Caco-2 (cell line): ENCODE data around the gene PCED1A. TPM values are rescaled to one million over a fixed set of nuclear protein-coding genes. Genes with fewer than 3 reads are reported as not detected.

Source experiments
- BruUV-seq: library from RNA; stranded (reverse); fragments of 400-500 nt; replicated peaks from 2 replicates; lab custom pipeline; 2021; lab: Mats Ljungman, UMichigan
- CTCF ChIA-PET: fragments of 300-600 bp; sonication (Branson Sonifier 250); formaldehyde crosslinking; loops from one replicate; lab custom pipeline; 2022; ENCODE audit warnings: antibody characterized with exemption; lab: Charles Lee
- POLR2A ChIA-PET: fragments of 300-600 bp; sonication (Branson Sonifier 250); formaldehyde crosslinking; loops from one replicate; lab custom pipeline; 2022; ENCODE audit warnings: antibody characterized with exemption; lab: Charles Lee
- DNase-seq, 2 experiments: peaks; one replicate each; pipeline versions ENCODE4 v3.0.0 to v3.0.0-alpha.2; 2020 to 2022
- H3K27me3 ChIP-seq: replicated peaks from 2 replicates; pipeline ENCODE4 v1.6.0; 2011; ENCODE audit warnings: low read length; ENCODE audit not compliant: control insufficient read depth, insufficient read depth
- H3K36me3 ChIP-seq: 2 replicates; pipeline ENCODE4 v1.5.1; 2011; ENCODE audit warnings: low read length; ENCODE audit not compliant: control insufficient read depth, insufficient read depth
- H3K4me1 ChIP-seq: fragments of 250-450 bp; sonication (Bioruptor Pico); 2 replicates; pipeline ENCODE4 v1.5.1; 2020; ENCODE audit warnings: mild to moderate bottlenecking
- H3K4me3 ChIP-seq: 2 replicates; pipeline ENCODE4 v1.5.1; 2011; ENCODE audit warnings: low read depth, mild to moderate bottlenecking, control low read depth, low read length
- H3K9me3 ChIP-seq: fragments of 250-450 bp; sonication (Bioruptor Pico); 2 replicates; pipeline ENCODE4 v1.5.1; 2020; ENCODE audit warnings: mild to moderate bottlenecking, moderate library complexity
- H3K27ac Mint-ChIP-seq: one replicate; pipeline ENCODE4 v1.8.0; 2022; ENCODE audit warnings: mixed read lengths; ENCODE audit not compliant: unreplicated experiment
- H3K27me3 Mint-ChIP-seq: one replicate; pipeline ENCODE4 v1.8.0; 2022; ENCODE audit warnings: mixed read lengths; ENCODE audit not compliant: insufficient read depth, unreplicated experiment
- H3K36me3 Mint-ChIP-seq: one replicate; pipeline ENCODE4 v1.8.0; 2022; ENCODE audit warnings: mild to moderate bottlenecking, mixed read lengths; ENCODE audit not compliant: insufficient read depth, unreplicated experiment
- H3K4me1 Mint-ChIP-seq: one replicate; pipeline ENCODE4 v1.8.0; 2022; ENCODE audit warnings: low read depth, mixed read lengths; ENCODE audit not compliant: unreplicated experiment
- H3K4me3 Mint-ChIP-seq: one replicate; pipeline ENCODE4 v1.8.0; 2022; ENCODE audit warnings: mild to moderate bottlenecking, moderate library complexity, mixed read lengths; ENCODE audit not compliant: unreplicated experiment
- H3K9me3 Mint-ChIP-seq: one replicate; pipeline ENCODE4 v1.8.0; 2022; ENCODE audit warnings: mixed read lengths; ENCODE audit not compliant: unreplicated experiment
- intact Hi-C: fragments of 100-400 bp; cut with micrococcal nuclease; formaldehyde crosslinking; loops from one replicate; pipeline ENCODE4 v1.10.0; 2022; ENCODE audit not compliant: unreplicated experiment
- total RNA-seq: library from RNA; stranded (reverse); gene quantifications from 2 replicates; pipeline ENCODE4 v1.2.3, GENCODE V29; 2022
- TF ChIP-seq, protein P1 (sequence below), 2 experiments: fragments of 200-600 bp in 1 of 2; IDR thresholded peaks; 1 replicate in 1 of 2; 2 replicates in 1 of 2; pipeline versions ENCODE4 v1.5.1 to v1.8.0; 2011 to 2022; ENCODE audit warnings: antibody characterized with exemption in 1 of 2, control low read depth in 1 of 2, inconsistent platforms in 1 of 2, low read depth in 1 of 2, low read length in 1 of 2, mild to moderate bottlenecking in 1 of 2, moderate library complexity in 1 of 2; ENCODE audit not compliant: insufficient read depth in 1 of 2, severe bottlenecking in 1 of 2, unreplicated experiment in 1 of 2

Gene PCED1A
- total RNA-seq, 1 experiment from 2014 or later = 43.9 TPM

DNA sequence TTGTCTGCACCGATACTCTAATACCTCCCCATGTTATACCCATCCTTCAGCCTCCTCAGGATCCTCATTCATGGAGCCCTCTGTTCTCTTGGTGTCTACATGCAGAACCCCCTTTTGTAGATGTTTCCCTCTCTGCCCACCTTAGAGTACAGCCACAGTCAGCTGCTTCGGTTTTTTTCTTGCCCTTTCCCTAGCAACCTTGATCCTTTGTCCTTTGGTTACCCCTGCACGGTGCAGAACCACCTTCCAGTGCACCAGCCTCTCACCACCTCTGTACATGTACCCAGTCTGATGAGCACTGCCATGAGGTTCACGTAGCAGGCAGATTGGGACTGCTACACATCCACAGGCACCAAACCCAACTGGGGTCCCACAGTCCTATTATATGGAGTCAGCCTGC is 7.3 kb upstream of the PCED1A start:
- H3K4me3 Mint-ChIP-seq = no peak overlapping the region
- no peaks in the 10 kb centered on the region for H3K4me1 Mint-ChIP-seq
- CTCF ChIA-PET = no interaction called here
- no peaks in the 10 kb centered on the region for H3K36me3 ChIP-seq
- no peaks in the 10 kb centered on the region for H3K27me3 Mint-ChIP-seq
- TF ChIP-seq, protein P1, sequence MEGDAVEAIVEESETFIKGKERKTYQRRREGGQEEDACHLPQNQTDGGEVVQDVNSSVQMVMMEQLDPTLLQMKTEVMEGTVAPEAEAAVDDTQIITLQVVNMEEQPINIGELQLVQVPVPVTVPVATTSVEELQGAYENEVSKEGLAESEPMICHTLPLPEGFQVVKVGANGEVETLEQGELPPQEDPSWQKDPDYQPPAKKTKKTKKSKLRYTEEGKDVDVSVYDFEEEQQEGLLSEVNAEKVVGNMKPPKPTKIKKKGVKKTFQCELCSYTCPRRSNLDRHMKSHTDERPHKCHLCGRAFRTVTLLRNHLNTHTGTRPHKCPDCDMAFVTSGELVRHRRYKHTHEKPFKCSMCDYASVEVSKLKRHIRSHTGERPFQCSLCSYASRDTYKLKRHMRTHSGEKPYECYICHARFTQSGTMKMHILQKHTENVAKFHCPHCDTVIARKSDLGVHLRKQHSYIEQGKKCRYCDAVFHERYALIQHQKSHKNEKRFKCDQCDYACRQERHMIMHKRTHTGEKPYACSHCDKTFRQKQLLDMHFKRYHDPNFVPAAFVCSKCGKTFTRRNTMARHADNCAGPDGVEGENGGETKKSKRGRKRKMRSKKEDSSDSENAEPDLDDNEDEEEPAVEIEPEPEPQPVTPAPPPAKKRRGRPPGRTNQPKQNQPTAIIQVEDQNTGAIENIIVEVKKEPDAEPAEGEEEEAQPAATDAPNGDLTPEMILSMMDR (IDR thresholded peaks at IDR 0.05; ENCODE audit: insufficient read depth in 1 of 2, low read depth in 1 of 2, low read length in 1 of 2, severe bottlenecking in 1 of 2, unreplicated experiment in 1 of 2) = no peak
- H3K9me3 ChIP-seq = no peaks in the 10 kb centered on the region
- BruUV-seq = no TSS peak
- H3K9me3 Mint-ChIP-seq = no peaks in the 10 kb centered on the region
- no peaks in the 10 kb centered on the region for H3K4me1 ChIP-seq
- H3K4me3 ChIP-seq = no peak overlapping the region
- no peaks in the 10 kb centered on the region for H3K36me3 Mint-ChIP-seq
- POLR2A ChIA-PET = no interaction called here
- no peak overlapping the region for H3K27ac Mint-ChIP-seq
- no peak for DNase-seq
- H3K27me3 ChIP-seq = no peaks in the 10 kb centered on the region
- intact Hi-C loops = no loop called here

- TF ChIP-seq, protein P1 (IDR thresholded peaks at IDR 0.05; ENCODE audit: insufficient read depth in 1 of 2, low read depth in 1 of 2, low read length in 1 of 2, severe bottlenecking in 1 of 2, unreplicated experiment in 1 of 2) = no peak
- H3K4me1 Mint-ChIP-seq = no peaks in the 10 kb centered on the region
These were observed 6.2 kb upstream of the PCED1A start for GRCh38 chr20:2846698-2847097.

DNA sequence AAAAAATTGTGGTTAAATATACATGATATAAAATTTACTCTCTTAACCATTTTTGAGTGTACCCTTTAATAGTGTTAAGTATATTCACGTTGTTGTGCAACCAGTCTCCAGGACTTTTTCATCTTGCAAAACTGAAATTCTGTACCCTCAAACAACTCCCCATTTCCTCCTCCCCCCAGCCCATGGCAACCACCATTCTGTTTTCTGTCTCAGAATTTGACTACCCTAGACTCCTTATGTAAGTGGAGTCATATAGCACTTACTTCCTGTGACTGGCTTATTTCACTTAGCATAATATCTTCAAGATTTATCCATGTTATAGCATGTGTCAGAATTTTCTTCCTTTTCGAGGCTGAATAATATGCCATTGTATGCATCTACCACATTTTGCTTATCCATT is 5.2 kb upstream of the PCED1A start:
- H3K9me3 ChIP-seq = no peaks in the 10 kb centered on the region
- intact Hi-C loops = no loop called here
- H3K27me3 ChIP-seq = no peaks in the 10 kb centered on the region
- no peaks in the 10 kb centered on the region for H3K27me3 Mint-ChIP-seq
- H3K27ac Mint-ChIP-seq = no peak overlapping the region
- TF ChIP-seq, protein P1 (IDR thresholded peaks at IDR 0.05; ENCODE audit: insufficient read depth in 1 of 2, low read depth in 1 of 2, low read length in 1 of 2, severe bottlenecking in 1 of 2, unreplicated experiment in 1 of 2) = no peak
- no TSS peak for BruUV-seq
- no peaks in the 10 kb centered on the region for H3K9me3 Mint-ChIP-seq
- no peaks in the 10 kb centered on the region; the same call in 1 of the 2 replicates for H3K4me1 ChIP-seq
- no peaks in the 10 kb centered on the region for H3K36me3 ChIP-seq
- no peak overlapping the region for H3K4me3 ChIP-seq
- H3K4me3 Mint-ChIP-seq = no peak overlapping the region
- no peaks in the 10 kb centered on the region for H3K4me1 Mint-ChIP-seq
- H3K36me3 Mint-ChIP-seq = peaks cover under 1% of the 10 kb centered on the region
- ChIA-PET CTCF (no interaction called here), POLR2A (no interaction called here)
- no peak for DNase-seq

More at GRCh38 chr20:2846698-2847097, 6.2 kb upstream of the PCED1A start:
- Mint-ChIP-seq H3K27ac (no peak overlapping the region), H3K36me3 (no peaks in the 10 kb centered on the region), H3K27me3 (no peaks in the 10 kb centered on the region), H3K9me3 (no peaks in the 10 kb centered on the region), H3K4me3 (no peak overlapping the region)
- Histone ChIP-seq H3K4me3 (no peak overlapping the region), H3K4me1 (no peaks in the 10 kb centered on the region), H3K9me3 (no peaks in the 10 kb centered on the region), H3K36me3 (no peaks in the 10 kb centered on the region), H3K27me3 (no peaks in the 10 kb centered on the region)
- DNase-seq = no peak
- BruUV-seq = no TSS peak
- ChIA-PET CTCF (no interaction called here), POLR2A (no interaction called here)
- intact Hi-C loops = no loop called here
